ENCODE results near the gene PGRMC2. TPM values are rescaled to one million over a fixed set of nuclear protein-coding genes. Genes with fewer than 3 reads are reported as not detected.

PGRMC2 gene
- polyA plus RNA-seq, 2 of the 4 experiments (the other 2 are of a cell fraction), result 48.1 to 124 TPM

DNA sequence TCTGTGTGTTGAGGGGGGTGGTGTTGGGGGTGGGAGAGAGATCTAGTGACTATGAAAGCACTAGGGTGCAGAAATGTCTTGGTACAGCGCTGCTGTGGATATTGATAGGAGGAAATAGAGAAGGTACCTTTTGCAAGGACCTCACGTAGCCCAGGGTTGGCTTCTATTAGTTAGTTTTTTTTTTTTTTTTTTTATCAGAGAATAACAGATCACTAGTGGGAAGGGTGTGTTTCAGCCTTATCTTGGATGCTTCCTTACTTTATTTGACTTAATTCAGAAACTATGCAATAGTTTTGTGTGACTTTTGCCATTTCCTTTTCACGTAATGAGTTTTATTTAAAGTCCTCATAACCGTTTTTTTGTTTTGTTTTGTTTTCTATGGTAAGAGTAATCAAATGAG is 16.4 kb upstream of the PGRMC2 start:
- Histone ChIP-seq H3K4me2 (no peak overlapping the region), H3K27ac (no peak overlapping the region), H3K9me3 (no peaks in the 10 kb centered on the region), H3K4me3 (no peak overlapping the region), H3K4me1 (no peaks in the 10 kb centered on the region)
- WGBS (ENCODE audit: missing lambda C conversion rate), result 89% methylated on average over 4 of the region's 4 CpGs
- ChIA-PET CTCF (no interaction called here), POLR2A (no interaction called here)
- no peak for TF ChIP-seq FOXS1 (CRISPR knock-in tag; IDR thresholded peaks at IDR 0.05)
- TF ChIP-seq EP300 (IDR thresholded peaks at IDR 0.05), result no peak
- TF ChIP-seq, protein P1, sequence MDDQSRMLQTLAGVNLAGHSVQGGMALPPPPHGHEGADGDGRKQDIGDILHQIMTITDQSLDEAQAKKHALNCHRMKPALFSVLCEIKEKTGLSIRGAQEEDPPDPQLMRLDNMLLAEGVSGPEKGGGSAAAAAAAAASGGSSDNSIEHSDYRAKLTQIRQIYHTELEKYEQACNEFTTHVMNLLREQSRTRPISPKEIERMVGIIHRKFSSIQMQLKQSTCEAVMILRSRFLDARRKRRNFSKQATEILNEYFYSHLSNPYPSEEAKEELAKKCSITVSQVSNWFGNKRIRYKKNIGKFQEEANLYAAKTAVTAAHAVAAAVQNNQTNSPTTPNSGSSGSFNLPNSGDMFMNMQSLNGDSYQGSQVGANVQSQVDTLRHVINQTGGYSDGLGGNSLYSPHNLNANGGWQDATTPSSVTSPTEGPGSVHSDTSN (IDR thresholded peaks at IDR 0.05), result no peak
- no peak for TF ChIP-seq RFX5 (IDR thresholded peaks at IDR 0.05)
- TF ChIP-seq ZFP36 (IDR thresholded peaks at IDR 0.05; ENCODE audit: borderline replicate concordance, partially characterized antibody), result no peak
- no peak for TF ChIP-seq HES2 (IDR thresholded peaks at IDR 0.05)
- no peak for TF ChIP-seq ZC3H11A (IDR thresholded peaks at IDR 0.05)
- no peak for TF ChIP-seq MAZ (IDR thresholded peaks at IDR 0.05; ENCODE audit: borderline replicate concordance, low read depth, low read length)
- no peak for TF ChIP-seq TFCP2L1 (CRISPR knock-in tag; IDR thresholded peaks at IDR 0.05)
- no peak for TF ChIP-seq NPAS2 (CRISPR knock-in tag; IDR thresholded peaks at IDR 0.05; ENCODE audit: borderline replicate concordance)
- TF ChIP-seq GATA3 (IDR thresholded peaks at IDR 0.05; ENCODE audit: borderline replicate concordance), result no peak
- TF ChIP-seq SMC3 (IDR thresholded peaks at IDR 0.05), result no peak
- FAIRE-seq, result no peak
- no peak for DNase-seq (ENCODE audit: low read depth in 1 of 2, low spot score in 1 of 2)
- no peak for ATAC-seq

- Histone ChIP-seq H3K4me3 (no peak overlapping the region), H3K4me2 (no peak overlapping the region), H3K9me3 (no peaks in the 10 kb centered on the region), H3K4me1 (no peaks in the 10 kb centered on the region), H3K27ac (no peak overlapping the region)
- ChIA-PET CTCF (no interaction called here), POLR2A (no interaction called here)
- FAIRE-seq, result no peak
- no peak for TF ChIP-seq EP300 (IDR thresholded peaks at IDR 0.05)
- no peak for TF ChIP-seq RNF2 (IDR thresholded peaks at IDR 0.05; ENCODE audit: borderline replicate concordance, low read depth)
- no peak for TF ChIP-seq POLR2AphosphoS2 (conservative IDR thresholded peaks at IDR 0.05; ENCODE audit: low read length)
- ATAC-seq, result no peak
- DNase-seq (ENCODE audit: low read depth in 1 of 2, low spot score in 1 of 2), result no peak
- WGBS (ENCODE audit: missing lambda C conversion rate), result 92% methylated on average over 2 of the region's 2 CpGs
These were observed 15.8 kb upstream of the PGRMC2 start for GRCh38 chr4:128303405-128303785.

DNA sequence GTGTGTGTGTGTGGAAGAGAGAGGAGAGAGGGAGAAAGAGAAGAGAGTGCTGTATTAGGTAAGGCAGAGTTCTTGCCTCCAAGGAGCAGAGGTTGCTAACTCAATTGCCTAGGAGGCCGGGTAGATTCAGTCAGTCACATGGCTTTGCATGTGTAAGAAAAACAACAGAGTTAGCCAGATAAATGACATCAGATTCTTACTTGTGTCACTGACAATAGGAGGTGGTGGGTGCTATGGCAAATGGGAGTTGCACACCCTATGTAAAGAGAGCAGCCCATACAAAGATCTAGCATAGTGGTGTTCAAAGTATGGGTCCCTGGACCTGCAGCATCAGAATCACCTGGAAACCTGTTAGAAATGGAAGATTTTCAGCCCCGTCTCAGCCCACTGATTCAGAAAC is 14.4 kb upstream of the PGRMC2 start:
- Histone ChIP-seq H3K4me1 (no peaks in the 10 kb centered on the region), H3K9me3 (no peaks in the 10 kb centered on the region), H3K27ac (no peak overlapping the region), H3K4me2 (no peak overlapping the region), H3K4me3 (no peak overlapping the region)
- WGBS (ENCODE audit: missing lambda C conversion rate), result 93% methylated on average over 2 of the region's 2 CpGs
- DNase-seq (ENCODE audit: low read depth in 1 of 2, low spot score in 1 of 2) (no peak), FAIRE-seq (no peak), ATAC-seq (no peak)
- ChIA-PET POLR2A (no interaction called here), CTCF (no interaction called here)
- no peak for TF ChIP-seq EHMT2 (IDR thresholded peaks at IDR 0.05; ENCODE audit: low read depth)

GRCh38 chr4:128299848-128300247 is 12.2 kb upstream of the PGRMC2 start:
- ChIA-PET POLR2A (no interaction called here), CTCF (no interaction called here)
- WGBS (ENCODE audit: missing lambda C conversion rate), result 17% methylated on average over 1 of the region's 1 CpG
- ATAC-seq, result no peak
- FAIRE-seq, result no peak
- Histone ChIP-seq H3K4me3 (no peak overlapping the region), H3K9me3 (no peaks in the 10 kb centered on the region), H3K4me2 (no peak overlapping the region), H3K27ac (no peak overlapping the region), H3K4me1 (no peaks in the 10 kb centered on the region)
- TF ChIP-seq MAX (IDR thresholded peaks at IDR 0.05) (no peak), TP53 (CRISPR knock-in tag; IDR thresholded peaks at IDR 0.05) (no peak), JUN (IDR thresholded peaks at IDR 0.05) (no peak), BCL3 (IDR thresholded peaks at IDR 0.05) (no peak), EP300 (IDR thresholded peaks at IDR 0.05) (no peak), ZSCAN20 (CRISPR knock-in tag; IDR thresholded peaks at IDR 0.05) (no peak), HES2 (IDR thresholded peaks at IDR 0.05) (no peak), RAD21 (conservative IDR thresholded peaks at IDR 0.05 in 1 of 2, IDR thresholded peaks at IDR 0.05 in 1 of 2) (no peak), HOXA7 (CRISPR knock-in tag; IDR thresholded peaks at IDR 0.05) (no peak), MAZ (IDR thresholded peaks at IDR 0.05; ENCODE audit: borderline replicate concordance, low read depth, low read length) (no peak), KDM1A (IDR thresholded peaks at IDR 0.05; ENCODE audit: low read depth) (no peak), RNF2 (IDR thresholded peaks at IDR 0.05; ENCODE audit: borderline replicate concordance, low read depth) (no peak), NR3C1 (IDR thresholded peaks at IDR 0.05) (no peak), ESRRA (IDR thresholded peaks at IDR 0.05; ENCODE audit: borderline replicate concordance, low read length) (no peak)
- TF ChIP-seq, protein P2, sequence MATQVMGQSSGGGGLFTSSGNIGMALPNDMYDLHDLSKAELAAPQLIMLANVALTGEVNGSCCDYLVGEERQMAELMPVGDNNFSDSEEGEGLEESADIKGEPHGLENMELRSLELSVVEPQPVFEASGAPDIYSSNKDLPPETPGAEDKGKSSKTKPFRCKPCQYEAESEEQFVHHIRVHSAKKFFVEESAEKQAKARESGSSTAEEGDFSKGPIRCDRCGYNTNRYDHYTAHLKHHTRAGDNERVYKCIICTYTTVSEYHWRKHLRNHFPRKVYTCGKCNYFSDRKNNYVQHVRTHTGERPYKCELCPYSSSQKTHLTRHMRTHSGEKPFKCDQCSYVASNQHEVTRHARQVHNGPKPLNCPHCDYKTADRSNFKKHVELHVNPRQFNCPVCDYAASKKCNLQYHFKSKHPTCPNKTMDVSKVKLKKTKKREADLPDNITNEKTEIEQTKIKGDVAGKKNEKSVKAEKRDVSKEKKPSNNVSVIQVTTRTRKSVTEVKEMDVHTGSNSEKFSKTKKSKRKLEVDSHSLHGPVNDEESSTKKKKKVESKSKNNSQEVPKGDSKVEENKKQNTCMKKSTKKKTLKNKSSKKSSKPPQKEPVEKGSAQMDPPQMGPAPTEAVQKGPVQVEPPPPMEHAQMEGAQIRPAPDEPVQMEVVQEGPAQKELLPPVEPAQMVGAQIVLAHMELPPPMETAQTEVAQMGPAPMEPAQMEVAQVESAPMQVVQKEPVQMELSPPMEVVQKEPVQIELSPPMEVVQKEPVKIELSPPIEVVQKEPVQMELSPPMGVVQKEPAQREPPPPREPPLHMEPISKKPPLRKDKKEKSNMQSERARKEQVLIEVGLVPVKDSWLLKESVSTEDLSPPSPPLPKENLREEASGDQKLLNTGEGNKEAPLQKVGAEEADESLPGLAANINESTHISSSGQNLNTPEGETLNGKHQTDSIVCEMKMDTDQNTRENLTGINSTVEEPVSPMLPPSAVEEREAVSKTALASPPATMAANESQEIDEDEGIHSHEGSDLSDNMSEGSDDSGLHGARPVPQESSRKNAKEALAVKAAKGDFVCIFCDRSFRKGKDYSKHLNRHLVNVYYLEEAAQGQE (IDR thresholded peaks at IDR 0.05), result no peak
- no peak for DNase-seq (ENCODE audit: low read depth in 1 of 2, low spot score in 1 of 2)
